ENCODE data around the gene FAAP20. TPM values are rescaled to one million over a fixed set of nuclear protein-coding genes. Genes with fewer than 3 reads are reported as not detected.

The FAAP20 gene
- total RNA-seq, 2 donors from 2014 or later: 18.5 to 24.3 TPM

GRCh38 chr1:2176615-2177014 lies 18.0 kb downstream of the FAAP20 start:
- Histone ChIP-seq H3K9me3 (no peaks in the 10 kb centered on the region), H3K27me3 (no peaks in the 10 kb centered on the region), H3K36me3 (no peaks in the 10 kb centered on the region), H3K4me1 (no peaks in the 10 kb centered on the region), H3K27ac (no peak overlapping the region), H3K4me3 (no peak overlapping the region)
- TF ChIP-seq CTCF (IDR thresholded peaks at IDR 0.05): no peak
- no peak for DNase-seq (ENCODE audit: low spot score)

- no peak for DNase-seq (ENCODE audit: low spot score)
- H3K36me3 ChIP-seq: no peaks in the 10 kb centered on the region
- H3K4me3 ChIP-seq: no peak overlapping the region
- no peaks in the 10 kb centered on the region for H3K9me3 ChIP-seq
- no peak overlapping the region for H3K27ac ChIP-seq
- TF ChIP-seq CTCF (IDR thresholded peaks at IDR 0.05): no peak
- no peaks in the 10 kb centered on the region for H3K4me1 ChIP-seq
- H3K27me3 ChIP-seq: no peaks in the 10 kb centered on the region
These were observed 18.7 kb downstream of the FAAP20 start for GRCh38 chr1:2175681-2176454.

- no peaks in the 10 kb centered on the region for H3K27me3 ChIP-seq
- H3K9me3 ChIP-seq: no peaks in the 10 kb centered on the region
- H3K36me3 ChIP-seq: no peaks in the 10 kb centered on the region
- H3K4me1 ChIP-seq: no peaks in the 10 kb centered on the region
- no peak overlapping the region for H3K27ac ChIP-seq
- DNase-seq (ENCODE audit: low spot score): no peak
- peak overlapping the region in 1 of 2 donors; percentile 41 for H3K4me3 ChIP-seq
- no peak for TF ChIP-seq CTCF (IDR thresholded peaks at IDR 0.05)
These were observed 19.5 kb downstream of the FAAP20 start for GRCh38 chr1:2175055-2175414.

- DNase-seq (ENCODE audit: low spot score): peak; percentile 79
- H3K27ac ChIP-seq: peak overlapping the region in 1 of 2 donors; percentile 33
- H3K27me3 ChIP-seq: no peaks in the 10 kb centered on the region
- no peaks in the 10 kb centered on the region for H3K9me3 ChIP-seq
- peak overlapping the region; percentile 10 to 41 for H3K4me3 ChIP-seq
- peak; percentile 87 to 92 for TF ChIP-seq CTCF (IDR thresholded peaks at IDR 0.05)
- no peaks in the 10 kb centered on the region for H3K36me3 ChIP-seq
- no peaks in the 10 kb centered on the region for H3K4me1 ChIP-seq
These were observed 20.1 kb downstream of the FAAP20 start for GRCh38 chr1:2174348-2175054.

- TF ChIP-seq CTCF (IDR thresholded peaks at IDR 0.05): no peak
- Histone ChIP-seq H3K9me3 (no peaks in the 10 kb centered on the region), H3K27me3 (no peaks in the 10 kb centered on the region), H3K4me1 (no peaks in the 10 kb centered on the region), H3K36me3 (no peaks in the 10 kb centered on the region), H3K27ac (no peak overlapping the region), H3K4me3 (no peak overlapping the region)
- DNase-seq (ENCODE audit: low spot score): no peak
These were observed 20.8 kb downstream of the FAAP20 start for GRCh38 chr1:2173546-2174347.

All from right atrium auricular region (tissue), 2 donors.